ENCODE measurements around the gene ARPC4. TPM values are rescaled to one million over a fixed set of nuclear protein-coding genes. Genes with fewer than 3 reads are reported as not detected.

The ARPC4 gene
- total RNA-seq, 1 donor from 2014 or later: 129 TPM

DNA sequence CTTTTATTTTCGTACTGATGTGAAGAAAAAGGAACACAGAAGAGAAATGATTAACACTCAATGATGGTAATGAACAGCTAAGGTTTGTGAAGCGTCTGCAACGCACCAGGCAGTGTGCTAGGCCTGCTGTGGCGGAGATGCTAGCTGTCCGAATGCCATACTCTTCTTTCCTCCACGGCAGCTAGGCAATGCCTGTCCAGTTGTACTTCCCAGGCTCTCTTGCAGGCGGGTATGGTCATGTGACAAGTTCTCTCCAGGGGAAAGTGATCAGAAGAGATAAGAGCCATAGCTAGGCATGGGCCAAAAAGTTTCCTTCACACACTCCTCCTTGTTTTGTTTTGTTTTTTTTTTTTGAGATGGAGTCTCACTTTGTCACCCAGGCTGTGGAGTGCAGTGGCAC lies 7.3 kb upstream of the ARPC4 start:
- Mint-ChIP-seq H3K36me3 (ENCODE audit: insufficient read depth) (peaks cover 33% of the 10 kb centered on the region), H3K27me3 (no peaks in the 10 kb centered on the region), H3K9me3 (ENCODE audit: low read depth) (no peaks in the 10 kb centered on the region), H3K4me1 (ENCODE audit: low read depth) (no peaks in the 10 kb centered on the region), H3K4me3 (ENCODE audit: low read depth) (no peak overlapping the region), H3K27ac (no peak overlapping the region)
- DNase-seq (ENCODE audit: low spot score, unreplicated experiment): no peak
- TF ChIP-seq, protein P1, sequence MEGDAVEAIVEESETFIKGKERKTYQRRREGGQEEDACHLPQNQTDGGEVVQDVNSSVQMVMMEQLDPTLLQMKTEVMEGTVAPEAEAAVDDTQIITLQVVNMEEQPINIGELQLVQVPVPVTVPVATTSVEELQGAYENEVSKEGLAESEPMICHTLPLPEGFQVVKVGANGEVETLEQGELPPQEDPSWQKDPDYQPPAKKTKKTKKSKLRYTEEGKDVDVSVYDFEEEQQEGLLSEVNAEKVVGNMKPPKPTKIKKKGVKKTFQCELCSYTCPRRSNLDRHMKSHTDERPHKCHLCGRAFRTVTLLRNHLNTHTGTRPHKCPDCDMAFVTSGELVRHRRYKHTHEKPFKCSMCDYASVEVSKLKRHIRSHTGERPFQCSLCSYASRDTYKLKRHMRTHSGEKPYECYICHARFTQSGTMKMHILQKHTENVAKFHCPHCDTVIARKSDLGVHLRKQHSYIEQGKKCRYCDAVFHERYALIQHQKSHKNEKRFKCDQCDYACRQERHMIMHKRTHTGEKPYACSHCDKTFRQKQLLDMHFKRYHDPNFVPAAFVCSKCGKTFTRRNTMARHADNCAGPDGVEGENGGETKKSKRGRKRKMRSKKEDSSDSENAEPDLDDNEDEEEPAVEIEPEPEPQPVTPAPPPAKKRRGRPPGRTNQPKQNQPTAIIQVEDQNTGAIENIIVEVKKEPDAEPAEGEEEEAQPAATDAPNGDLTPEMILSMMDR (IDR thresholded peaks at IDR 0.05; ENCODE audit: unreplicated experiment): no peak

DNA sequence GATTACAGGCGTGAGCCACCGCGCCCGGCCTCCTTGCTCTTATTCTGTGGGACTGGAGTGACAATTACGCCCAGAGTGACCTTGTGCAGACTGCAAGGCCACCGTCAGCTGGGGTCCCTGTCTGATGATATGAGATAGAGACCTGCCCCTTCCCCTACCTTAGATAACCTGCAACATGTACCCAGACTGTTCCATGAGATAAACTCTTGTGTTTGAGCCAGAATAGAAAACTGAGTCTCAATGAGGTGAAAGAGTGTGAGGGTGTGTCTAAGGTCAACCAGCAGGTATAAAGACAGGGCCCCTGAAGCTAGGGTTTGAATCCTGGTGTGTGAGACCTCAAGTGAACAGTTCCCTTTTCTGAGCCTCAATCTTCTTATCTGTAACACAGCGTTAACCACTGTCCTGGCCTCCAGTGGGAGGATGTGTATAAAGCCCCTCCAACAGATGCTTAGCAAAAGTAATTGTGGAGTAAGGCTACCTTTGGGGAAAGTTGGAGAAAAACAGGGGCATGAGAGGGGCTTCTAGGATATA lies 6.6 kb upstream of the ARPC4 start:
- DNase-seq (ENCODE audit: low spot score, unreplicated experiment): no peak
- Mint-ChIP-seq H3K4me3 (ENCODE audit: low read depth) (no peak overlapping the region), H3K4me1 (ENCODE audit: low read depth) (no peaks in the 10 kb centered on the region), H3K27me3 (no peaks in the 10 kb centered on the region), H3K9me3 (ENCODE audit: low read depth) (no peaks in the 10 kb centered on the region), H3K27ac (no peak overlapping the region), H3K36me3 (ENCODE audit: insufficient read depth) (peaks cover 33% of the 10 kb centered on the region)
- TF ChIP-seq, protein P1 (IDR thresholded peaks at IDR 0.05; ENCODE audit: unreplicated experiment): no peak

DNA sequence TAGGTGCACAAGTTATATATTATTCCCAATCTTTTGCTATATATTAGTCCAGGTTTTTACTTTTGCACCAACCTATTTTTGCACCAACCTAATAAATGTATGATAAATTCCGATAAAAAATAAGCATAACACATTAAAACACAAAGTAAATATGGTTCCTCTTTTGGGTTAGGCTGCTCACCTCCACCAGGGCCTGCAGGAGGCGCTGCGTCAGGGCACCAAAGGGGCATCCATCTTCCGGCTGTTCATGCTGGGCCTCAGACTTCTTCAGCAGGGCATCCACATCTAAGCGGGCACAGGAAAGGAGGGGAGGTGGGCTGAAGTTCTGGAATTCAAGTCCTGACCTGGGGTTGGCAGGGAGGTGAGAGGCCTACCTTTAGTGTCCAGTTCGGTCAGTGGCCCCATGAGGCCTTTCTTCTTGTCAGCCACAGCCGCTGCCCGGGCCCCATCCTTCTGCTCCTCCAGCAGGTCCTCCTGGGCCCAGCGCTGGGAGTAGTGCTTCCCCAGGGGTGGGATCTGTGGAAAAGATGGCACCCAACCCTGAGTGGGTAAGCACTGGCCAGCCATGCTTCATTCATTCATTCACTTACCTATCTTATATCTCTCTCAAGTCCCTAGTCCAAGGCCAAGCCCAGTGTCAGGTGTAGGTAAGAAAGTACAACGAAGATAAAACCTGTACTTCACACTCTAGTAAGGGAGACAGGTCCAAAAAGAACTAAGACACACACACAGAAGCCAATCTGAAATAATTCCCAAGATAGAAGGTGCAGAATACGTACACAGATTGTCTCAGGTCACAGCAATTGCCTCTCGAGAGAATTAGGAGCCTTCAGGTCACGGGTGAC lies 5.8 kb upstream of the ARPC4 start:
- Mint-ChIP-seq H3K36me3 (ENCODE audit: insufficient read depth) (peaks cover 33% of the 10 kb centered on the region), H3K4me1 (ENCODE audit: low read depth) (peaks cover 4% of the 10 kb centered on the region), H3K9me3 (ENCODE audit: low read depth) (no peaks in the 10 kb centered on the region), H3K27ac (no peak overlapping the region), H3K4me3 (ENCODE audit: low read depth) (no peak overlapping the region), H3K27me3 (no peaks in the 10 kb centered on the region)
- DNase-seq (ENCODE audit: low spot score, unreplicated experiment): no peak
- TF ChIP-seq, protein P1 (IDR thresholded peaks at IDR 0.05; ENCODE audit: unreplicated experiment): peak; percentile 49

DNA sequence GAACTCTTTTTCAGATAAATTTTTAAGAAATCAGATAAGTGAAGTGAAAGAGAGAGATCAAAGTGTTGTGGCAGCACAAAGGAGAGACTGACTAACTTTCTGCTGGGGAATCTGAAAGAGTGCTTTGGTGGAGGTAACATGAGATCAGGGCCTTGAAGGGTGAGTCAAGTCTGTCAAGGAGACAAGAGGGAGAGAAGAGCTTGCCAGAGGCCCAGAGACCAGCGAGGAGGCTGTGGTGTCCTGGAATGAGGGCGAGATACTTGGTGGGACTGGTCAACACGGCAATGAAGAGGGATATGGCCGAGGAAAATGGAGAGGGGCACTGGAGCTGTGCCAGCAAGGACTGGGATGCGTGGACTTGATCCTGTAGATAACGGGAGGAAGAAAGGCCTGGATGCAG lies 5.2 kb upstream of the ARPC4 start:
- Mint-ChIP-seq H3K27me3 (no peaks in the 10 kb centered on the region), H3K4me3 (ENCODE audit: low read depth) (no peak overlapping the region), H3K4me1 (ENCODE audit: low read depth) (peaks cover 4% of the 10 kb centered on the region), H3K9me3 (ENCODE audit: low read depth) (no peaks in the 10 kb centered on the region), H3K36me3 (ENCODE audit: insufficient read depth) (peaks cover 33% of the 10 kb centered on the region), H3K27ac (peak overlapping the region; percentile 33)
- no peak for DNase-seq (ENCODE audit: low spot score, unreplicated experiment)
- TF ChIP-seq, protein P1 (IDR thresholded peaks at IDR 0.05; ENCODE audit: unreplicated experiment): no peak

DNA sequence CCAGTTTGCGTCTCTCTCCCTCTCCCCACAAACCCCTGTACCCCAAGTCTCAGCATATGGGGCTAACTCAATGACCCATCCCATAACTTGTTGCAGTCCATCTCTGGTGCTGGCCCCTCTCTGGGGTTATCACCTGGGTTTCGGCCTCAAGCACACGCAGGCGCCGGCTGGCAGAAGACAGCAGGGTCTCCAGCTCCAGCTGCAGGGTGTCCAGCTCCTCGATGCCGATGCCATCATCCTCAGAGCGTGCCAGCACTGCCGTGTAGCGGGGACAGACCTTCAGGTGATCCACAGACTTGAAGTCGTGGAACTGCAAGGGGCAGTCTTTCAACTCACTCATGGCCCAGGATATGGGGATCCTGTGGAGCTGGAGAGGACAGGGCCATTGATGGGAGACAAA lies 1.8 kb upstream of the ARPC4 start:
- H3K4me1 Mint-ChIP-seq (ENCODE audit: low read depth): peaks cover 16% of the 10 kb centered on the region
- H3K36me3 Mint-ChIP-seq (ENCODE audit: insufficient read depth): peaks cover 31% of the 10 kb centered on the region
- no peak for DNase-seq (ENCODE audit: low spot score, unreplicated experiment)
- no peaks in the 10 kb centered on the region for H3K9me3 Mint-ChIP-seq (ENCODE audit: low read depth)
- H3K27ac Mint-ChIP-seq: no peak overlapping the region
- no peaks in the 10 kb centered on the region for H3K27me3 Mint-ChIP-seq
- TF ChIP-seq, protein P1 (IDR thresholded peaks at IDR 0.05; ENCODE audit: unreplicated experiment): no peak
- H3K4me3 Mint-ChIP-seq (ENCODE audit: low read depth): peak overlapping the region; percentile 95
